NCI-H146 treated with DMSO at 0.1 percent for 48 hours (cell line): ENCODE measurements around the gene LMNB1.
"Not testable (repeated sequence)": the region's sequence is repeated elsewhere in the genome, so short reads cannot be mapped to it uniquely, and the experiment has no call there.

Experiments
- DNase-seq: peaks from one replicate; lab custom pipeline; 2025; ENCODE audit not compliant: unreplicated experiment; lab: John Stamatoyannopoulos, UW

Gene LMNB1

DNA sequence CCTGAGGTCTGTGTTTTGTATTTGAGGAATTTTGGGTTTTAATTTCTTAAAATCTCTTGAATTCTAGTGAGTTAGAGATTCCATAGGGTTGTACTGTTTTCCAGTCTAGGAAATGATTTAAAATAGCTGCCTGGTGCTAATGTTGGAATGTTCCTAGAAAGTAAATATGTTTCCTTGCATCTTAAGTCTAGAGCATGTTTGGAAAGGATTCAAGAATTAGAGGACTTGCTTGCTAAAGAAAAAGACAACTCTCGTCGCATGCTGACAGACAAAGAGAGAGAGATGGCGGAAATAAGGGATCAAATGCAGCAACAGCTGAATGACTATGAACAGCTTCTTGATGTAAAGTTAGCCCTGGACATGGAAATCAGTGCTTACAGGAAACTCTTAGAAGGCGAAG is 41.8 kb downstream of the LMNB1 start:
- no peak for DNase-seq

DNA sequence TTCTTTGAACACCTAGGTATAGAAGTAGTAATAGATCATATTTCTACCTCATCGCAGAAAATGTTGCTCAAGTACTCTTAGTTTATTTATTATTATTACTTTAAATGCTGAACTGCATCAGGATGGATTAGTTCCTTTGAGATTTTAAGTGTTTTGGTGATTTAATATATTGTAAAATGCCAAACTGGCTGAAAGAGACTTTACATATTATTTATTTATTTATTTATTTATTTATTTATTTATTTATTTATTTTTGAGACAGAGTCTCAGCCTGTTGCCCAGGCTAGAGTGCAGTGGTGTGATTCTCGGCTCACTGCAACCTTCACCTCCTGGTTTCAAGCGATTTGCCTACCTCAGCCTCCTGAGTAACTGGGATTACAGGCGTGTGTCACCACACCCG is 42.3 kb downstream of the LMNB1 start:
- DNase-seq, result no peak

DNA sequence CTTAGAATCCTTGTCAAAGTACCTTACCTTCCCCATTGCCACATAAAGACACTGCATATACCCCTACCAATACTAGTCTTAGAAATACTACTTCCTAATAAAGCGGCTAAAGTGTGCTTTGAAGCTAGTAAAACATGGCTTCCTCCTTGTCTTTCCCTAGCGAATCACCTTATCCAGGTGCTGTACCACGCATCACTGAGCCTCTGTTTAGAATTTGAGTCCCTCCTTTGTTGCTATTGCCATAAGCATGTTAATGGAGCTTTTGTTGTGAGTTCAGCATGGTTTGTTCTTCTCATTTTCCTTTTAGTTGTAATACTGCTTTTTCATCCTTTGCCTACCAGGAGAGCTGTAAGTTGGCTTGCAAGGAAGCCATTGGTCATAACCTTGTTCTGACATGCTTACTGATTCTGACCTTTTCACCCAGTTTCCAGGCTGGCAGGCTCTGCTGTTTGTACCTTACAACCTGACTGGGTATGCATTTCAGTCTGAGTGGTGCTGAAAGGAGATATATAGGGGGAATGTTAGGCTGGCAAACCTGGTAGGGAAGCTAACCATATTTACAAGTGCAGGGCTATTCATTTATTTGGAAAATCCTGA is 49.8 kb downstream of the LMNB1 start:
- no peak for DNase-seq

DNA sequence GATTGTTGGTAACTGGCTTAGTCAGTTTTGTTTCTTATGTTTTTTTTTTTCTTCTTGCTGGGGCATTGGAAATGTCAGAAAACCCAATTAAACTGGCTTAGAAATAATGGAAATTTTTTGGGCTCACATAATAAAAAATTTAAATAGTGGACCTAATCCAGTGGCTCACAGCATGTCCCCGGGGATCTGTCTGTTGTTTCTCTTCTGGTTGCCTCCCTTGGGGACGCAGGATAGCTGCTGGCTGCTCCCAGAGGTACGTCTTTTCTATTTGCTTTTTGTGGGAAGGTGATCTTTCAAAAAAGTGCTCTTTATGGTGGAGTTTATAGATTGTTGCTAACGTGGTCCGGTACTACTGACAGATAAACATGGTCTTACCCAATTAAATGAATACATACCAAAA is 52.2 kb downstream of the LMNB1 start:
- no peak for DNase-seq

DNA sequence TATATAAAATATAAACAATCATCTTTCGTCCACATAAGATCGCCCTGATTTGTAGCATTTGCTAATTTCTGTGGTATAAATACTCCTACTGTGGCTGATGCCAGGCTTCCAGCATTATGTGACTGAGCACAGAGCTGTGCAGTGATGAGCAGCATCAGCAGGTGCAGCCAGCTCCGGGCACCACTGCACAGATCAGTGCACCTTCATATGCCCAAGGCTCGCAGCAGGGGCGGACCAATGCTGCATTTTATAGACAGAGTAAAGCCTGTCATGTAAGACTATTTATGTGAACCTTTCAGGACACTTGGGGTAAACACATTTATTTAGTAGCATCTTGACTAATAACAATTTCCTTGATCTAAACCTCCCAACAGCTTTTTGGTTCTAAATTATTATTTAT is 53.1 kb downstream of the LMNB1 start:
- no peak for DNase-seq

DNA sequence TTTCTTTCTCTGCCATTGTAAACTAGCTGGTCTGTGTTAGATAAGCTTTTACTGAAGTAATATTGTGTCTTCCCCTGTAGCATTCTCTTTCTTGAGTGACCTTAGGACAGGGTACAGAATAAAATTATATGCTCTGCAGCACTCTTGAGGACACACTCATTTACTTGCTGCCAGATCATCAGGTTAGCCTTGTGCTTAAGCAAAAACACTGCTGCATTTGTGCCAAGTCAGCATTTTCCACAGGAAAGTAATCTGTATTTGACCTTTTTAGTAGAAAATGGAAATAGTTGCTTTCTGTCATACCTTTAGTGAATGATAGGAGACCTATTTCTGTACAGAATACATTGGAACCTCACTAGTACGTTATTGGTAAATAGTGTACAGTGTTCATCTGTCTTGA is 54.2 kb downstream of the LMNB1 start:
- DNase-seq, result no peak

DNA sequence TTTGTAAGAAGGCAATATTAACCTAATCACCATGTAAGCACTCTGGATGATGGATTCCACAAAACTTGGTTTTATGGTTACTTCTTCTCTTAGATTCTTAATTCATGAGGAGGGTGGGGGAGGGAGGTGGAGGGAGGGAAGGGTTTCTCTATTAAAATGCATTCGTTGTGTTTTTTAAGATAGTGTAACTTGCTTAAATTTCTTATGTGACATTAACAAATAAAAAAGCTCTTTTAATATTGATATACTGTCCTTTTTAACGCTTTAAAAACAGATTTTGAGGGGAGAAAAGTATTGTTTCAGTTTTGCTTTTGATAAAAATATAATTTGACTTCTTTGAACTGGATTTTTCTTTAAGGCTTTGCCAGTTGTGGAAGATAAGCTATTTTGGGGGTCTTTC is 59.8 kb downstream of the LMNB1 start:
- no peak for DNase-seq

DNA sequence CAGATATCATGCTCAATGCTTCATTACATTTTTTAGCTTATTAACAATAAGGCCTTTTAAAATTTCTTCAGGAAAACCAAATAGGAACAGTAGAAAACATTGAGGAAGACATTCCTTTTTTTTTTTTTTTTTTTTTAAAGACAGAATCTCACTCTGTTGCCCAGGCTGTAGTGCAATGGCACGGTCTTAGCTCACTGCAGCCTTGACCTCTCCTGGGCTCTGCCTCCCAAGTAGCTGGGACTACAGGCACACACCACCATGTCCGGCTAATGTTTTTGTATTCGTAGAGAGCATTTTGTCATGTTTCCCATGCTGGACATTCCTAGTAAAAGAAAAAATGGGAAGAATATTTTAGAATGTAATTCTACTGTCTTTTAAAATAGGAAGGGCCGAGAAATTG is 60.3 kb downstream of the LMNB1 start:
- no peak for DNase-seq

DNA sequence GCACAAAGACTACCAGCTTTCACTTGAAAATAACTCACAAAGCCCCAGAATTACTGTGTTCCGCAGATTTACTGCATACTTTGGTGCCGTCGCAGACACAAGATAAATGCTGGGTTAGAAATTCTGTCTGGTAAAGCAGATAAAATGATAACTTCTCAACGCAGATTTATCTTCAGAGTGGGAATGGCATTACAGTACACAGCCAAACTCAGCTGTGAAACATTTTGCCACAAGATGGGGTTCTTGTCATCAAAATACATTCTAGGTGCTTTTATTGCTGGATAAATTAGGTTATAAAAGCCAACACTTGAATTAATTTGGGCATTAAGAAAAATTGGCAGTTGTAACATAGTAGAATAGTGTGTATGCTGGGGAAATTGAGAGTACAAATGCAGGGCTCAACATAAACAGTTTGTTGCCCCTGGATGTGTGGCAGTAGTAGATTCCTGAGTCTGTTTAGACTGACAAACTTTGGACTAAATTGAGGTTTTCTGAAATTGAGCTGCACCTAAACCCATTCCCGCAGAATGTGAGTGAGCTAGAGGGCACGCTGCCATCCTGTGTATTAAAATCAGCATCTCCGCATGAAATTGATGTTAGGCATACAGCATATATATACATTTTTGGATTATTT is 61.1 kb downstream of the LMNB1 start:
- no peak for DNase-seq

DNA sequence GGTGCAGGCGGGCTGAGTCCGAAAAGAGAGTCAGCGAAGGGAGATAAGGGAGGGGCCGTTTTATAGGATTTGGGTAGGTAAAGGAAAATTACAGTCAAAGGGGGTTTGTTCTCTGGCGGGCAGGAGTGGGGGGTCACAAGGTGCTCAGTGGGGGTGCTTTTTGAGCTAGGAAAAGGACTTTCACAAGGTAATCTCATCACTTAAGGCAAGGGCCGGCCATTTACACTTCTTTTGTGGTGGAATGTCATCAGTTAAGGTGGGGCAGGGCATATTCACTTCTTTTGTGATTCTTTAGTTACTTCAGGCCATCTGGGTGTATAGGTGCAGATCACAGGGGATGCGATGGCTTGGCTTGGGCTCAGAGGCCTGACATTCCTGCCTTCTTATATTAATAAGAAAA is 62.5 kb downstream of the LMNB1 start:
- DNase-seq, result not testable (repeated sequence)

DNA sequence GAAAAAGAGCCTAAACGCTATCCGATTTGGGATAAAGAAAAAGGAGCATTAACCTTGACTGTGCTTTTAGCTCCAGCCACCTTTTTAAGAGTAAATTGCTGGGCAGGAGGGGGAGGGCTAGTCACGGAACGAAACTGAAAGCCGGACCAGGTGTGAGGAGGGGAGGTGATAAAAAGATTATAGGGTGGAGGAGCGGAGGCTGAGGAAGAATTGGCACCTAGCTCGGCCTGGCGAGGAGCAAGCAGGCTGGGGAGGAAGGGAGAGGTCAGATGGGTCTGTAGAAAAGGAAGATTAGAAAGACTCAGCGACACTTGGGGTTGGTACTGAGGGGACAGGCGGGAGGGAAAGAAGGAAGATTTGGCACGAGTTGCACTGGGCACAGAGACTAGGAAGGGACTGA is 66.4 kb downstream of the LMNB1 start:
- not testable (repeated sequence) for DNase-seq

DNA sequence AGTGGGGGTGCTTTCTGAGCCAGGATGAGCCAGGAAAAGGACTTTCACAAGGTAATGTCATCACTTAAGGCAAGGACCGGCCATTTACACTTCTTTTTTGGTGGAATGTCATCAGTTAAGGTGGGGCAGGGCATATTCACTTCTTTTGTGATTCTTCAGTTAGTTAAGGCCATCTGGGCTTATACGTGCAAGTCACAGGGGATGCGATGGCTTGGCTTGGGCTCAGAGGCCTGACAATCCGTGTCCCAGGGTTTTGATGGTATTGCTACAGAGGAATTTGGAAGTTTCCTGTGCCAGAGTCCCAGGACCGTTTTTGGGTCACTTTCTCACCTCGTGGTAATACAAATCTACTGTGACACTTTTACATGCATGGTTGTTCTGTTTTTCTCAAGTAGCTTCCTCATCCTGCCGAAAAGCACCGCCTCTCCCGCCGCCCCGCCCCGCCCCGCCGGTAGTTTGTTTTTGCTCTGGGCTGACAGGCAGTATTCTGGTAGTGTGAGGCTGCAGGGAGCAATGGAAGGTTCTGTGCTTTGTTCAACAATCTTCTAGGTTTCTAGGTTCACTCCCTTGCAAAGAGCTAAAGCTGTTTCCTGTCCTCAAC is 68.6 kb downstream of the LMNB1 start:
- not testable (repeated sequence) for DNase-seq

DNA sequence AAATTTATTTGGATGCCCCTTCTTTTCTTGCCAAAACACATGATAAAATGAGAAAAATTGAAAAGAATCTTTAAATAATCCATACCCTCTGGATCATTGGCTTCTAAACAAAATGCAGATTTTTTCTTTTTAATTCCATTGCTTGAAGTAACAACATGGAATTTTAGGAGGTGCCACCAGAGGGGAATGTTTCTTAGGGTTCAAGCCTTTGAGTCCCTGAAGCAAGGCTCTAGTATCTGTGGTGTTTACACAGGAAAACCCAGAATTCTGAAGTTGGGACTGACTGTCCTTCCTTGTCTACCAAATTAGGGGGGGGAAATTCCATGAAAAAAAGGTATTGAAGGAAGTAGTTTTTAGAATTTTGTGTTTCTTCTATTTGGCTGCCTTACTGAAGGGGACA is 69.4 kb downstream of the LMNB1 start:
- DNase-seq, result no peak

DNA sequence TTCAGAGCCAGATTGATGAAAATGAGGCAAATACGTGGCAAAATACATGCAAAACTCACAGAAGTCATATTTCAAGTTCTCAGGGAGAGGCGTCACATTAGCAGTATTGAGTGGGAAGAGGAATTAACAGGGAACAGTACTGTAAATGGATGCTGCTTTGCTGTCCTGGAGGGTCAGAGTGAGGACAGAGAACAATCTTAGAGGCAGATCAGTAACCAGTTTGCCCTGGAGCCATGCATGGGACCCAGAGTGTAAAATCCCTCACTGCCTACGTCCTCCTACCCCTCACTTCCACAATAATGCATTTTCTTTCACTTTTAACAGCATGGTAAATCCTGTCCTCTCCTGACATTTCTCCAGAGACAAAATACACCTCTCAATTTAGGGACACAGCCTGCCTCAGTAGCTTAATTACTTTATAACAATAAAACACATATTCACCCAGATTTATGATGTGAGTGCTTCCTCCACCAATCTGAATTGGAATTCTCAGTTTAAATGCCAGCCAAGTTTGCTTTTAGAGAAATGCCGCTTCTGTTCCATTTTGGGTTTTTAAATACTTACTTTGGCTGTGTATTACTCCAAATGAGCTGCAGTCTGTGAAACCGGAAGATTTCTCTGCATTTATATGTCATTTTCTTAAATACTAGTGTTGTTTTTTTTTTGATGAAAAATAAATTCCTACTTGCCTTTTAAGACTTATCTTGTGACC is 70.0 kb downstream of the LMNB1 start:
- DNase-seq, result no peak

DNA sequence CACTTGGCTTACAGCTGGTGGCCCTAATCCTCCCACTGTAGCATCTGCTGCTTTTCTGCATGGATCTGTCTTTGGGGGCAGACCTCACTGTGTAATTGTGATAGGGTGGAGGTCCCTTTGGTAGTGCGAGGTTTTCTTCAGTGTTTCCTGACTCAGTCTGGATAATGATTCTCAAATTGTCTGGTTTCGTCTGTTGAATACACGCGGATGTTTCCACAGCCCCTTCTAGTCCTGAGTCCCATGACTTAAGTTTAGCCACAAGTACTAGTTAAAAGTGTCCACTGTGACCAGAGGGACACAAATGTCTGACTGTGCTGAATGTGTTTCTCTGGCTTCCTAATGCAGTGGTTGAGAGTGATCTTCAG is 70.5 kb downstream of the LMNB1 start:
- DNase-seq, result no peak

DNA sequence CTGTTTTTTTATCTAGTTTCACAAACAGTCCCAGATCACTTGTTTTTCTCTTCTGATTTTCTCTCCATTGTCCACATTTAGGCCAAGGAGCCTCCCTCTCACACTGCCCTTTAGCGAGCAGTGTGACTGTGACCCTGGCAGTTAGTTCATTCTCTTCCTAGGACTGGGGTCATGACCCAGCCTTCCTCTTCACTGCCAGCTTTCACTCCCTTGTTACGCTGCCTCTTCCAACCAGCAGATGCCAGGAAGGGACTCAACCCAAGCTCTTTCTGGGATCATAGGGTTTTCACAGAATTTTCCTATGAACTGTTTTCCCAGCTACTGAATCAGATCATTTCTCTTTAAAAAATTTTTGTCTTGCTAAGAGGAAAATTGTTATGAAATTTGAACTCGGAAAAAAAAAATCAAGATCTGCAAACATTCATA is 70.9 kb downstream of the LMNB1 start:
- DNase-seq, result no peak

DNA sequence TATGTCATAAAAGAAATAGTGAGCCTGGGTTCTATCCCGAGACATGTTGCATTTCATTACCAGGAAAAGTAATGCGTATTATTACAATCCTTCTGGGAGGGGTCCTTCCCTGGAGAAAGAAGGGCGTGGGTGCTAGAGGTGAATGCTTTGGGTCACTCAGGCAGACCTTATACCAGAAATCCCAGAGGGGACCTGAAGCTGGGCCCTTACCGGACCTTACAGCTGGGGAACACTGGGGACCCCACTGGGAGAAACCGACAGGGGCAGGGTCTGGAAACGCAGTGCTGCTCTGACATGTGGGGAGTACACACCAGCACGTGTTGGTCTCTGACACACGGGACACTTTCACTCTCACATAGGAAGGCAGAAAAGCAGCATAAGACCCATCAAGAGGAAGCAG is 71.3 kb downstream of the LMNB1 start:
- DNase-seq, result no peak

DNA sequence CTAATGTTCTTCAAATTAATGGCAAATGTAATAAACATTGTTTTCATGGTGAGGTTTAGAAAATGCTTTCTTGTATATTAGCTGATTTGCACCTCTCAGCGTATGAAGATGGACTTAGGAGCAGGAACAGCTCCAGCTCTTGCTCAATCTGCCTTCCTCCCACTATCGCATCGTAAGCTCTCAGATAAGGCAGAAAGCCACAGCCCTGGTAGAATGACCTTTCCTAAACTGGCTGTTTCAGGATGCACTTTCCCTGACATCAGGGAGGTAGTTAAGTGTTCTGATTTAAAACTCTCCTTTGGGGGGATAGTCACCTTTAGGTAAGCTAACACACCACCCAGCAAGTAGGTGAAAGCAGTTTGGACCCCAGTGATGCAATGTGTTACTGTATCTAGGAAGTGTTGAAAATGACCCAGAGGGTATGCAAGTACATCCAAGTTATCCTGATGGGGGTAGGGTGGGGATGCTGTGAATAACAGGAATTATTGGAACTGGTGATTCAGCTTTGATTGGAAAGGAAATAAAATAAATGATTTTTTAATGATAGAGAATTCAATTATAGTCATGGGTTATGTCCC is 72.3 kb downstream of the LMNB1 start:
- no peak for DNase-seq

DNA sequence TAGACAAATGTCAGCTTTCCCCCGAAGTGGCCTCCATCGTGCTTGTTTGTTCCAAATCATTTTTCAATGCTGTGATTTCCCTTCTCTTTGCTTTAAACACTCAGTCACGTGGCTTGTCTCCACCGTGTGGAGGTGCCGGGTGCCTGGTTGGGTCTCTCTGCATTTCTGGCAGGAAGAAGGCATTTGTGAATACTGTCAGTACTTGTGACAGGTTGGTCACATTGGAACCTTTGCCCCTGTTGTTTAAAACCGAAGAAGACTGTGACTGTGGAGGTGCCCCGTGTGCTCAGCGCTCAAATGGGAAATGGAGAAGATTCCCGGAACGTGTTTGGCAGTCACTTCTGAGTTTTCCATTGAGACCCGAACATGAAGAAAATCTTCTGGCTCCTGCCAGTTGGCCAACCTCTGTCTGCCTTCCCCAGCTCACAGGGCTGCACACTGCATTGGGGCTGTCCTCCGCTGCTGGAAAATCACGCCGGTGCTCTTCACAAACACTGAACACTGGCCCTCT is 74.6 kb downstream of the LMNB1 start:
- DNase-seq, result no peak

DNA sequence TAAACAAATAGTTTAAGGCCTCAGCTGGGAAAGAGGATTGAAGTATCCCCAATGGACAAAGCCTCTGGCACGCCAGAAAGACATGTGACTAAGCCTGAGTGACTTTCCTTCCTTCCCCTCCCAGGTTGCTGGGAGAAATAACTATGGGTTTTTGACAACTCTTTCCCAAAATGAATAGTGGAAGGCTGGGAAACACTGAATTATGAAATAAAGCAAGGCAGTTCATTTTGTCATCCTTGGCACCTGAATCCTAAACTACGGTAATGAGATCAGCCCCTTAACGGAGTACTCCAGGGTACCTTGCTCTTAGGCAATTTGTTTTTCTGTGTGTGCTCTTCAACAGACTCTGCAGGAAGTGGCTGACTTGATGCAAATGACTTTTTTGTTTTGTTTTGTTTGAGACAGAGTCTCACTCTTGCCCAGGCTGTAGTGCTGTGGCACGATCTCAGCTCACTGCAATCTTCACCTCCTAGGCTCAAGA is 75.2 kb downstream of the LMNB1 start:
- DNase-seq, result no peak

DNA sequence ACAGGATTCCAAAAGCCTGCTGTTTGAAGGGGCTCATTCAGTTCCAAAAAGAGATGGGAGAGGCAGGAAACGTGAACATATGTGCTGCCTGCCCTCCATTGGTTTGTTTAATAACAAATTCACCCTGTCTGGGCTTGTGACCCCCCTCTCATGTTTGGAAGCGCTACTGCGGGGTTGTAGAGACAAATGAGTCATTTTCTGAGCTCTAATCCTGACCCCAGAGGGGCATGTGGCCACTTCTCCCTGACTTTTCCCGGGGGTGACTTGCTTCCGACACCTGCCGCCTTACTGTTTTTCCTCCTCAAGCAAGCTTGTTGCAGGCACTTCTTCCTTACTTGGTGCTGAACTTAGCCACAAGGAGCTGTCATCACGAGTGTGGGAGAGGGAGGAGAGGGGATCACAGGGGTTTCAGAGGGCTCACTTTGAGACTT is 75.9 kb downstream of the LMNB1 start:
- DNase-seq, result no peak
